ENCODE data around the gene CDC25B. TPM values are rescaled to one million over a fixed set of nuclear protein-coding genes. Genes with fewer than 3 reads are reported as not detected.
A peak's percentile ranks its signal among the peaks of the same experiment; 100 is the strongest.
"Not testable (repeated sequence)": the region's sequence is repeated elsewhere in the genome, so short reads cannot be mapped to it uniquely, and the experiment has no call there.

CDC25B gene
- total RNA-seq, 2 experiments from 2014 or later = 452 to 454 TPM

DNA sequence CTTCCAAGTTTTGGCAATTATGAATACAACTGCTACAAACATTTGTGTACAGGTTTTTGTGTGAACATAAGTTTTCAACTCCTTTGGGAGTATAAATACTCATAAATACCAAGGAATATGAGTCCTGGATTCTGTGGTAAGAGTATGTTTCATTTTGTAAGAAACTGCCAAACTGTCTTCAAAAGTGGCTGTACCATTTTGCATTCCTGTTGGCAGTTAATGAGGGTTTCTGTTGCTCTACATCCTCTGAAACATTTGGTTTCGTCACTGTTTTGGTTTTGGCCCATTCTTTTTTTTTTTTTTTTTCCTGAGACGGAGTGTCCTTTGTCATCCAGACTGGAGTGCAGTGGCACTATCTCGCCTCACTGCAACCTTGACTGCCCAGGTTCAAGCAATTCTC, 32.7 kb downstream of the CDC25B start:
- H3K9me3 Mint-ChIP-seq = no peaks in the 10 kb centered on the region
- H3K36me3 Mint-ChIP-seq (ENCODE audit: low read depth) = peaks cover 16% of the 10 kb centered on the region
- no peak overlapping the region for H3K27ac Mint-ChIP-seq
- H3K27me3 Mint-ChIP-seq = no peaks in the 10 kb centered on the region
- CTCF ChIA-PET = no interaction called here
- DNase-seq = no peak
- no peak overlapping the region for H3K4me3 Mint-ChIP-seq
- POLR2A ChIA-PET = interaction anchor here (1.7 kb wide), 1 partner anchor 50 kb away, joined by 3 read pairs; no protein-coding TSS in a partner anchor
- H3K4me1 Mint-ChIP-seq = no peaks in the 10 kb centered on the region

DNA sequence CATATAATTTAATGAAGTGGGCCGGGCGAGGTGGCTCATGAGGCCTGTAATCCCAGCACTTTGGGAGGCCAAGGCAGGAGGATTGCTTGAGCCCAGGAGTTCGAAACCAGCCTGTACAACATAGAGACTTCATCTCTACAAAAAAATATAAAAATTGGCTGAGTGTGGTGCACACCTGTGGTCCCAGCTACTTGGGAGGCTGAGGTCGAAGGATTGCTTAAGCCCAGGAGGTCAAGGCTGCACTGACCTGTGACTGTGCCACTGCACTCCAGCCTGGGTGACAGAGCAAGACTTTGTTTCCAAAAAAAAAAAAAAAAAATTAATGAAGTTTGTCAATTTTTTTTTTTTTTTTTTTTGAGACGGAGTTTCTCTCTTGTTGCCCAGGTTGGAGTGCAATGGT, 33.8 kb downstream of the CDC25B start:
- not testable (repeated sequence) for H3K4me1 Mint-ChIP-seq, H3K27ac Mint-ChIP-seq, H3K4me3 Mint-ChIP-seq, DNase-seq, H3K27me3 Mint-ChIP-seq, H3K9me3 Mint-ChIP-seq
- ChIA-PET CTCF (interaction anchor here (0.7 kb wide), 1 partner anchor 17 kb away, joined by 3 read pairs; no protein-coding TSS in a partner anchor), POLR2A (interaction anchor here (1.7 kb wide), 1 partner anchor 51 kb away, joined by 3 read pairs; no protein-coding TSS in a partner anchor)
- peaks cover 16% of the 10 kb centered on the region for H3K36me3 Mint-ChIP-seq (ENCODE audit: low read depth)

DNA sequence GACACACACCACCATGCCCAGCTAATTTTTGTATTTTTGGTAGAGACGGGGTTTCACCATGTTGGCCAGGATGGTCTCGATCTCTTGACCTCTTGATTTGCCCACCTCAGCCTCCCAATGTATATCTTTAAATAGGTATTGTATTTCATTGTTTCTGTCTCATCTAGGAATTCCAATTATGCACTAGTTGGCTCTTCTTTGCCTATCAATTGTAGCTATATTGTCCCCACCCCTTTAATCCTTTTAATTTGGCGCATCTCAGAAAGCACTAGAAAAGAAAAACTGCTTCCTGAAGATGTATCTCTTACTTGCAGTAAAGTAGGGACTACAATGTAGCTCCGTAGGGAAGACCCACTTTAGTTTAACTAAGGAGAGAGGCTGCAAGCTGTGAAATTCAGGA, 40.0 kb downstream of the CDC25B start:
- POLR2A ChIA-PET = interaction anchor here (0.8 to 1.6 kb wide), 2 partner anchors 15 to 16 kb away, joined by 3 read pairs; partner anchors contain the start of gene AP5S1

DNA sequence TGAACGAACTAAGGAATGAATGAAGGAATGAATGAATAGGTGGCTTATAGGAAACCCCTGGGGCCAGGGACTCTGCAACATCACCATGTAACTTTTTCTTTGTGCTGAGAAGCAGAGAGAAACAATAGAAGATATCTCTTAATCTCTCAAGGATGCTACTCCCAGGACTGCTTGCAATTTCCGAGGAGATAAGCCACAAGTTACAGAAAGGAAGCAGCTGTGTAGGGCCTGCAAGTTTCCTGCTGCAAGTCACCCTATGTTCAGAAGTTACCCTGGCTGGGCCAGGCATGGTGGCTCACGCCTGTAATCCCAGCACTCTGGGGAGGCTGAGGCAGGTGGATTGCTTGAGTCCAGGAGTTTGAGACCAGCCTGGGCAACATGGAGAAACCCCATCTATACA, 43.2 kb downstream of the CDC25B start:
- Mint-ChIP-seq H3K4me1 (peaks cover 24% of the 10 kb centered on the region), H3K27ac (no peak overlapping the region), H3K36me3 (ENCODE audit: low read depth) (peaks cover 5% of the 10 kb centered on the region), H3K27me3 (no peaks in the 10 kb centered on the region), H3K4me3 (no peak overlapping the region), H3K9me3 (no peaks in the 10 kb centered on the region)
- CTCF ChIA-PET = interaction anchor here (1.4 to 2.3 kb wide), 3 partner anchors 16 to 18 kb away, joined by 4 to 11 read pairs (median 6); partner anchors contain the start of gene AP5S1
- DNase-seq = no peak
- POLR2A ChIA-PET = interaction anchor here (1.6 kb wide), 1 partner anchor 19 kb away, joined by 5 read pairs; the partner anchor contains the start of gene AP5S1

More for the DNA sequence above, 40.0 kb downstream of the CDC25B start:
- Mint-ChIP-seq H3K27me3 (no peaks in the 10 kb centered on the region), H3K4me3 (no peak overlapping the region), H3K27ac (no peak overlapping the region), H3K9me3 (no peaks in the 10 kb centered on the region), H3K36me3 (ENCODE audit: low read depth) (peaks cover 5% of the 10 kb centered on the region), H3K4me1 (peaks cover 19% of the 10 kb centered on the region)
- CTCF ChIA-PET = interaction anchor here (0.8 to 1.8 kb wide), 2 partner anchors 19 to 20 kb away, joined by 5 to 7 read pairs; no protein-coding TSS in a partner anchor
- DNase-seq = no peak

DNA sequence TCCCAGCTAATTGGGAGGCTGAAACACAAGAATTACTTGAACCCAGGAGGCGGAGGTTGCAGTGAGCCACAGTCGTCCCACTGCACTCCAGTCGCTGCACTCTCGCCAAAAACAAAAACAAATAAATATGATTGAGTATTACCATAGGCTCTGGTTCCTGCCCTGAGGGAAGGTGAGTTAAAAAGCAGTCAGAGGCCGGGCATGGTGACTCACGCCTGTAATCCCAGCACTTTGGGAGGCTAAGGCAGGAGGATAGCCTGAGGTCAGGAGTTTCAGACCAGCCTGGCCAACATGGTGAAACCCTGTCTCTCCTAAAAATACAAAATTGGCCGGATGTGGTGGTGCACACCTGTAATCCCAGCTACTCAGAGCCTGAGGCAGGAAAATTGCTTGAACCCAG, 44.1 kb downstream of the CDC25B start:
- peaks cover 27% of the 10 kb centered on the region for H3K4me1 Mint-ChIP-seq
- CTCF ChIA-PET; H3K27ac Mint-ChIP-seq; H3K36me3 Mint-ChIP-seq (ENCODE audit: low read depth); H3K9me3 Mint-ChIP-seq; H3K4me3 Mint-ChIP-seq; DNase-seq; H3K27me3 Mint-ChIP-seq; POLR2A ChIA-PET: not testable (repeated sequence)

DNA sequence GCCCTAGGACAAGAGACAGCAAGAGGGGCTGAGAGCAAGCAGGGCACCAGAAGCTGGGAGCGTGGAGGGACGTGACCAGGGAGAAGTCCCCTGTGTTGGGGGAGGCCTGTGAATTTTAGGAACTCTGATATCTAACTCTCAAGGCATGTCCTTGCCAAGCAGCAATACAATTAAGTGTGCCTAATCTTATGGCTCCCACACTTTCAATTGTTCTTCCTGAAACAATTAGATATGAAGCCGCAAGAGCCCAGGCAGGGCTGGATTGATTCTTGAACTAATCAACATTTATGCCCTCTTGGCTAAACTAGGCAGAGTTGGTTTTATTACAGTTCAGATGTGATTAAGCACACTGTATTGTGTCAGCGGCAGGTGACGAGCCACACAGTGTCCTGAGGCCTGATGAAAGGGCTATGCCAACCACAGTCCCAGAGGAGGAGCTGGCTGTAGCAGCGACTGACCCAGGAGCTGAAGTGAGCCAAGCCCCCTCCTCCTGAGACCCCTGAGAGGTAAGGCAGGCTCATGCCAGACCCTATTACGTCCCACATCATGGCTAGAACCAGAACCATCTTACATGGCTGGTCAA, 46.3 kb downstream of the CDC25B start:
- Mint-ChIP-seq H3K9me3 (no peaks in the 10 kb centered on the region), H3K36me3 (ENCODE audit: low read depth) (peaks cover 7% of the 10 kb centered on the region), H3K4me3 (no peak overlapping the region), H3K4me1 (peaks cover 37% of the 10 kb centered on the region), H3K27ac (no peak overlapping the region), H3K27me3 (no peaks in the 10 kb centered on the region)
- no peak for DNase-seq
- ChIA-PET POLR2A (no interaction called here), CTCF (no interaction called here)

DNA sequence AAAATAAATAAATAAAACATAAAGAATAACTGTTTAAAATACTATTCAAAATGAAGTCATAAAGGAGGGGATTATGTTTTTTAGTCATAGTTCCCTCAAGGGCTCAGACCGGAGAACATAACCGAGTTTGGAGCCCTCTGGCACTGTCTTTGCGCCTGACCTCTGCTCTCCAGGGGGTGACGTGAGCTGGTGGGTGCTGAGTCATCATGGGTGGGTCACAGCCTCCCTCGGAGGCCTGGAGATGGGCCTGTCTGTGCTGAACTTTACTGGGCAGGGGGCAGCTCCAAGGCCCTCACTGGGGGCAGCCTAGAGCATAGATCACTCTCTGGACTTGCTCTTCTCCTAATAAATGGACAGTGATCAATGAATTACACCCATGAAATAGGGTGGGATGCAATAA, 47.4 kb downstream of the CDC25B start:
- no peak overlapping the region for H3K4me3 Mint-ChIP-seq

DNA sequence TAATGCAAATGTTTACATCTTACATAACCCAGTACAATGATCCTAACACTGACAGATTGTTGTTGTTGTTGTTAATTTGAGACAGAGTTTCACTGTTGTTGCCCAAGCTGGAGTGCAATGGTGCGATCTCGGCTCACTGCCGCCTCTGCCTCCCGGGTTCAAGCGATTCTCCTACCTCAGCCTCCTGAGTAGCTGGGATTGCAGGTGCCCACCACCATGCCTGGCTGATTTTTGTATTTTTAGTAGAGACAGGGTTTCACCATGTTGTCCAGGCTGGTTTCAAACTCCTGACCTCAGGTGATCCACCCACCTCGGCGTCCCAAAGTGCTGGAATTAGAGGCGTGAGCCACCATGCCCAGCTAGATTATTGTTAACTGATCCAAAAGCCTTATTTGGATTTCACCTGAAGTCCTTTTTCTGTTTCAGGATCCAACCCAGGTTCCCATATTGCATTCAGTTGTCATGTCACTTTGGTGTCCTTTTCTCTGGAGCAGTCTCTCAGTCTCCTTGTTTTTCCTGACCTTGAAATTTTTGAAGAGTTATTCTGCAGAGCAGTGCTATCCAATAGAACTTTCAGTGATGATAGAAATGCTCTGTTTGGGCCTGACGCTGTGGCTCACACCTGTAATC, 48.0 kb downstream of the CDC25B start:
- H3K36me3 Mint-ChIP-seq (ENCODE audit: low read depth) = peaks cover 12% of the 10 kb centered on the region
- H3K27ac Mint-ChIP-seq, H3K4me3 Mint-ChIP-seq, DNase-seq, H3K9me3 Mint-ChIP-seq, H3K27me3 Mint-ChIP-seq: not testable (repeated sequence)
- ChIA-PET CTCF (interaction anchor here (1.2 to 2.0 kb wide), 3 partner anchors 10 to 24 kb away, joined by 4 to 9 read pairs (median 5); partner anchors contain the start of gene AP5S1), POLR2A (interaction anchor here (0.7 kb wide), 1 partner anchor 60 kb away, joined by 3 read pairs; no protein-coding TSS in a partner anchor)
- H3K4me1 Mint-ChIP-seq = peaks cover 46% of the 10 kb centered on the region

More for the DNA sequence above, 47.4 kb downstream of the CDC25B start:
- DNase-seq = no peak
- Mint-ChIP-seq H3K27ac (no peak overlapping the region), H3K27me3 (no peaks in the 10 kb centered on the region), H3K36me3 (ENCODE audit: low read depth) (peaks cover 11% of the 10 kb centered on the region), H3K9me3 (no peaks in the 10 kb centered on the region), H3K4me1 (peaks cover 45% of the 10 kb centered on the region)
- CTCF ChIA-PET = interaction anchor here (0.7 to 2.0 kb wide), 2 partner anchors 23 kb away, joined by 3 to 9 read pairs; partner anchors contain the start of gene AP5S1
- POLR2A ChIA-PET = interaction anchor here (0.7 kb wide), 1 partner anchor 60 kb away, joined by 3 read pairs; no protein-coding TSS in a partner anchor

DNA sequence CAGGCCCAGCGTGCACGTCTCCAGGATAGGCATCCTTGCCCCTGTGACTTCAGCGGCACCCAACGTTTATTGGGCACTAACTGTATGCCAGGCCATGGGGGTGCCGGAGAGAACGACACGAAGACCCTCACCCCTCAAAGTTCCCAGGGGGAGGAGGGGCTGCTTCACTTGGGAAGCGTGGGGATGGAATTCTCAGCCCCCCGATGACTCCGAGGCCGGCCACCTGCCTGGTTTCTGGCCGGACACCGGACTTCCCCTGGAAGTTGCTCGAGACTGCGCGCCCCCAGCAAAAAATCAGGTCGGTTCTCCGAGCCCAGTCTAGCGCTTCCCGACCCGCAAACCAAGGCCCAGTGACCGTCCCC, 50.2 kb downstream of the CDC25B start:
- H3K4me1 Mint-ChIP-seq = peaks cover 38% of the 10 kb centered on the region
- H3K36me3 Mint-ChIP-seq (ENCODE audit: low read depth) = peaks cover 12% of the 10 kb centered on the region
- ChIA-PET CTCF (interaction anchor here (0.9 kb wide), 1 partner anchor 59 kb away, joined by 3 read pairs; no protein-coding TSS in a partner anchor), POLR2A (interaction anchor here (1.1 kb wide), 1 partner anchor 26 kb away, joined by 5 read pairs; the partner anchor contains the start of gene AP5S1)
- no peak for DNase-seq
- H3K4me3 Mint-ChIP-seq = peak overlapping the region; percentile 87
- no peaks in the 10 kb centered on the region for H3K27me3 Mint-ChIP-seq
- peak overlapping the region; percentile 79 for H3K27ac Mint-ChIP-seq
- H3K9me3 Mint-ChIP-seq = no peaks in the 10 kb centered on the region

DNA sequence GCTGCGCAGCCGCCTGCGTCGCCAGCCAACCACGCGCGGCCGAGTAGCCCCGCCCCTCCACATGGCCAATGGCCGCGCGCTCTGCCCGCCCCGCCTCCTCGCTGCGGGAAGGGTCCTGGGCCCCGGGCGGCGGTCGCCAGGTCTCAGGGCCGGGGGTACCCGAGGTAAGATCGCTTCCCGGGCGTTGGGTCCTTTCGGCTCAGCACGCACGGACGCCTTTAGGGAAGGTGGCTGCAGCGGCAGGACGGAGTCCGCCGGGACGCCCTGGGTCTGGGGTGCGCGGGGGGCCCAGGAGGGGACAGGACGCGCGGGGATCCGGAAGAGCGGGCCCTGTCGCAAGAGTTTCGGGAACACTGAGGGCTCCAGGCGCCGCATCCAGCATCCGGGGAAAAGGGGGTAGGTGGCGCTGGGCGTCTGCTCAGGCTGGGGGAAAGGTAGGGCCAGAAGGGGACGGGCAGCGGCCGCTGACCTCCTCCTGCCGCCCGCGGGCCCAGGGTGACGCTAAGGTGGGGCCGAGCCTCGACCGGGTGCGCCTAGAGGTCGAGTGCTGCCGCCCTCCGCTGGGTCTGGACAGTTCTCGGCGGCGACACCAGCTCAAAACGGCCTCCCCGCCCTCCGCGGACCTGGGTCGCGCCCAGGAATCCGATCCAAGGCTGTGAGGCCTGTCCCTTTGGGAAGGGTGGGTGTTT, 50.8 kb downstream of the CDC25B start, which contains the start of gene MAVS:
Gene MAVS (plus strand): TSS at position 95 of the 689 bp plus-strand sequence. CDS start 7,791 bp downstream, outside the sequence.
- Mint-ChIP-seq H3K27ac (peak within 1 kb of the TSS; percentile 79), H3K9me3 (no peaks in the 10 kb centered on the region), H3K4me1 (peaks cover 38% of the 10 kb centered on the region), H3K27me3 (no peaks in the 10 kb centered on the region), H3K36me3 (ENCODE audit: low read depth) (peaks cover 12% of the 10 kb centered on the region), H3K4me3 (peak within 1 kb of the TSS; percentile 87)
- DNase-seq = peak; percentile 86
- ChIA-PET CTCF (interaction anchor here (1.1 kb wide), 1 partner anchor 26 kb away, joined by 3 read pairs; the partner anchor contains the start of gene AP5S1), POLR2A (no interaction called here)

DNA sequence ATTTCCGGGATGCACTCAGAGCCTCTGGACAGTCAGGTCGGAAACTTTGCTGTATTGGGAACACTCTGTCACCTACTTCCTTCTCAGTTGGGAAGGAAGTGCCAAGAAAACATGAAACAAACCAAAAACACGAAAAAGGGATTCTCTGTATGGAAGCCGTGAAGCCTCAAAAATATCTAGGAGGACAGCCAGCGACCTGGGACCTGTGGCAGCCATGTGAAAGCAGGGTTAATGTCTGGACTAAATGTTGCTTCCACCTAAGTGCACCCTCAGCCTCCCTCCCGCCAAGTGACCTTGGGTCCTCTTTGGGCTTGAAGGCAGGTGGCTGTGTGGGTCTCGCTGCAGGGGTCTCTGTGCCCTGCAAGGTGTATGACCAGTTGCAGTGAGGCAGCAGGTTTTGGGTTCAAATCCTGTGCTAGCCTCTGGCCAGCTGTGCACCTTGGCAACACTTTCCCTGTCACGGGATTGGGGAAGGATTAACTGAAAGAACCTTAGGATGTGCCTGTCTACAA, 51.4 kb downstream of the CDC25B start:
- peak overlapping the region; percentile 79 for H3K27ac Mint-ChIP-seq
- H3K9me3 Mint-ChIP-seq = no peaks in the 10 kb centered on the region
- POLR2A ChIA-PET = no interaction called here
- peaks cover 37% of the 10 kb centered on the region for H3K4me1 Mint-ChIP-seq
- H3K4me3 Mint-ChIP-seq = peak overlapping the region; percentile 87
- no peaks in the 10 kb centered on the region for H3K27me3 Mint-ChIP-seq
- CTCF ChIA-PET = interaction anchor here (1.1 kb wide), 1 partner anchor 27 kb away, joined by 3 read pairs; the partner anchor contains the start of gene AP5S1
- no peak for DNase-seq
- H3K36me3 Mint-ChIP-seq (ENCODE audit: low read depth) = peaks cover 15% of the 10 kb centered on the region

DNA sequence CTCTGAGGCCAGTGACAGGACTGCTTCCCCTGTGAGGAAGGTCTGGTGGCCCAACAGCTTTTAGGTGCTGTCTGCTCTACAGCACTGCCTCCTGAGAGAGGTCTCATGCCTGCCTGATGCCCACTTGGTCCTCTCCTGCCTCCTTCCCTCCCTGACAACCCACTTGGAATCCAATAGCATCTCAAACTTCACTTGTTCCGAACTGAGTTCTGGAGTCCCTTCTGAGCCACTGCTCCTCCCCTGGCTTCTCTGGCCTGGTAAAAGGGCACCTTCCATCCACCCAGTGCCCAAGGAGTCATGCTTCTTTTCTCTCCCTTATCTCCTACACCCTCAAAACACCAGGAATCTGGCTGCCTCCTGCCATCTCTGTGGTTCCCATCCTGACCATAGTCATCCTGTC, 52.5 kb downstream of the CDC25B start:
- Mint-ChIP-seq H3K27me3 (no peaks in the 10 kb centered on the region), H3K36me3 (ENCODE audit: low read depth) (peaks cover 15% of the 10 kb centered on the region), H3K4me1 (peaks cover 36% of the 10 kb centered on the region), H3K27ac (peak overlapping the region; percentile 61), H3K4me3 (peak overlapping the region; percentile 87), H3K9me3 (no peaks in the 10 kb centered on the region)
- no peak for DNase-seq
- CTCF ChIA-PET = interaction anchor here (1.1 kb wide), 1 partner anchor 10 kb away, joined by 4 read pairs; no protein-coding TSS in a partner anchor
- POLR2A ChIA-PET = interaction anchor here (2.3 kb wide), 1 partner anchor 62 kb away, joined by 10 read pairs; the partner anchor contains the start of gene CENPB

Measured in activated CD4-positive, alpha-beta memory T cell treated with anti-CD3 and anti-CD28 coated beads, Interleukin-2, amount 10 ng/mL, durations not matched to agents 7 days and 5 days (primary cell).